GOT3 (cell line): ENCODE results near the gene TMEM18.

Experiments used
- DNase-seq: peaks from one replicate; lab custom pipeline; 2025; ENCODE audit warnings: mixed read lengths; lab: John Stamatoyannopoulos, UW

TMEM18 gene

GRCh38 chr2:634041-634440 is 43.2 kb downstream of the TMEM18 start:
- DNase-seq, result no peak

DNA sequence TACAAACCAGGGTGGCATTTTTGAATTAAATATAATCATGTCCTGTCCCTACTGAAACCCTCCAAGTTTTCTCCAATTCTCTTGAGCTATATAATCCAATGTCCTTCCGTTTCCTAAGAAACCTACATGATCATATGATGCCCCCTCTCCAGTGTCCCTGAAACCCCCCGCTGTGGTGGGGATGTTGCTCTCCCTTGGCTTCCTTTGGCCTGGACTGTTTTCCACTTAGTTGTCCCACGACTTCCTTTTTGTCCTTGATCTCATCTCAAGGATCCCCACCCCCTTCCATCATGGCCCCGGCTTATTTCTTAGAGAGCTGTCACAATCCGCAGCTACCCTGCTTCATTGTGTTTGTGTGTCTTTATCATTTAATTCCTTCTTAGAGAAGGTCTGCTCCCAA is 43.8 kb downstream of the TMEM18 start:
- no peak for DNase-seq

GRCh38 chr2:632471-632870 is 44.7 kb downstream of the TMEM18 start:
- no peak for DNase-seq

DNA sequence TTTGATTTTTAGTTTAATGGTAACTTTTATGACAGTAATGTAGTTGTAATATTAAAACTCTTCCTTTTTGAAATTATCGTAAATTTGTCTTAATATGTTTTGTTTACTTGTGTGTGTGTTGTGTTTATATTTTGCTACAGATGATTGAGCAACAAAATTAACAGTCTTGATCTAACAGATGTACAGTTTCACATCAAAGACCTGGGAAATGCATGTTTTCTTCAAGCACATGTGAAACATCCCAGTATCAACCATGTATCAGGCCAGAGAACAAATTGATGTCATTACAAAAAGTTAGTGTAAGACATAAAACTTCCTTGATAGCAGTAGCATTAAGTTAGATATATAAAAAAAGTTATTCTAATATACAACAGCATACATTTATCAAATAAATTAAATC is 45.5 kb downstream of the TMEM18 start:
- DNase-seq, result no peak

DNA sequence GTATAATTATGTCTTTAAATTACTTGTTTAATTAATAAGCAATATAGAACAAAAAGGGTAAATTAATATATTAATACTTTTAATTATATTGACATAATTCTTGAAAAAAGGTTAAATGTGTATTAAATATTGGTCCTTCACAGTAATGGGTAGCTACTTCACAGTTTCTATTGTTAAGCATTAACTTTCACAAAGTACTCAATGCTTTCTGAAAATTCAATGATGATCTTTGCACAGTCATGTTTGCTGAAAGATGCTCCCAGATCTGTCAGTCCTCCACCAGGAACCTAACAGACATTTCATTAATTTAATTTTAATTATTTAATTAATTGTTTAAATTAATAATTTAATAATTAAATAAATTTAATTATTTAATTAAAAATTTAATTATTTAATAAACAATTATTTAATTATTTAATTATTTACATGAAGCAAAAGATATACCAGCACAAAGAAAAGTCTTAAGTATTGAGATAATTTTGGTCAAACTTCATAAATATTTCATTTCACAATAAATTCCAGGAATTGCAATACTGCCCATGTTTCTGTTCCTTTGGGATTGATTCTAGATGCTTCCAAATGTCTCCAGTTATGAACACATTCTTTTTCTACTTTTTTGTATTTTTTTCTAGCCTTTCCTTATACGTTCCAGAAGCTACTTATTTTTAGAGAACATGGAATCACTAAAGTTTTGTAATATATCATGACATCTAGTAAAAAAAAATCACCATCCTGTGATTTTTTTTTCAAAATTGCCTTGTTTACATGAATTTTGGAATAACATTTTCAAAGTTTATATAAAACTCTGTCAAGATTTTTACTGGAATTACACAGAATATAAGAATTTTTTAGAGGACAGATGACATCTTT is 46.5 kb downstream of the TMEM18 start:
- no peak for DNase-seq

DNA sequence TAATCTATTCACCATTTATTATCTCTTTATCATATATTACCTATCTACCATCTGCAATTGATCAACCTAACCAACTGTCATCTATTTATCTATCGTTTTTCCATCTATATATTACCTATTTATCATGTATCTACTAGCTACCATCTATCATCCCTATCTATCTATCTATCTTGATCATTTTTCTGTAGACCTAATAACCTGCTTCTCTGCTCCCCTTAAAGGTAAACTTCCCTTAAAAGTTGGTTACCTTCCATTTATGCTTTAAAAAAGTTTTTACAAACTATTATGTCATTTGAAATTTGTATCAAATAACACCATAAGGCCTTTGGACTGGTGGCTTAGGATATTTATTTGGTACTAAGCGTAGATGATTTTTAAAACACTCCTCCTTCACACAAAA is 47.2 kb downstream of the TMEM18 start:
- DNase-seq, result no peak

- no peak for DNase-seq
These were observed 48.6 kb downstream of the TMEM18 start for GRCh38 chr2:628651-629050.

DNA sequence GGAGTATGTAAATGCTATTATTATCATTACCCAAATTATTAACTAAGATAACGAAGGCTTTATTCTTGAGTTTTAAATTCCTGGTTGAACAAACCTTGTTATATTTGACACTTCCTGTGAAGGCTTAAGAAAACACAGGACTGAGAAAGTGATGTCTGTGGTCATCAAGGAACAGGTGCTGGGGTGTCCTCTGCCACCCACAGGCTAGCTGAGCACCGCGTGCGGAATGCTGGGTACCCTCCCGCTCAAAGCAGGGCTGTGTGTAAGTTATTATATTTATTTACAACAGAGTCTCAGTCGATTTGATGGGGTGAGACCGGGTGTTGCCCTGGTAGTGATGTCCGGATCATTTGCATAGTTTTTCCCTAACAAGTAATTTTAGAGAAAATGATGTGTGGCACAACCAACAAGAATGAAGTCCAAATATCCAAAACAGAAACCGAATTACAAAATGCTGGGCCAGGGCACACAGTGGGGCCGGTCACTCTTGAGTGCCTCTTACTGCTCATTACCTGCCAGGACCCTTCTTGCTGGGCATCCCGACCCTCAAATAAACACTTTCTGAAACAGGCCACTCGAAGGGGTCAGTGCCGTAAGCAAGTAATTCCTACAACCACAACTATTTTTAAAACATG is 49.2 kb downstream of the TMEM18 start:
- no peak for DNase-seq

- no peak for DNase-seq
These were observed 49.9 kb downstream of the TMEM18 start for GRCh38 chr2:627340-627709.

GRCh38 chr2:626491-627339 is 50.5 kb downstream of the TMEM18 start:
- DNase-seq, result no peak

- DNase-seq, result no peak
These were observed 51.5 kb downstream of the TMEM18 start for GRCh38 chr2:625415-626333.

GRCh38 chr2:624551-625347 is 52.5 kb downstream of the TMEM18 start:
- no peak for DNase-seq

GRCh38 chr2:624096-624495 is 53.1 kb downstream of the TMEM18 start:
- DNase-seq, result no peak

GRCh38 chr2:623130-623922 is 53.9 kb downstream of the TMEM18 start:
- no peak for DNase-seq

GRCh38 chr2:622357-622756 is 54.8 kb downstream of the TMEM18 start:
- DNase-seq, result no peak

DNA sequence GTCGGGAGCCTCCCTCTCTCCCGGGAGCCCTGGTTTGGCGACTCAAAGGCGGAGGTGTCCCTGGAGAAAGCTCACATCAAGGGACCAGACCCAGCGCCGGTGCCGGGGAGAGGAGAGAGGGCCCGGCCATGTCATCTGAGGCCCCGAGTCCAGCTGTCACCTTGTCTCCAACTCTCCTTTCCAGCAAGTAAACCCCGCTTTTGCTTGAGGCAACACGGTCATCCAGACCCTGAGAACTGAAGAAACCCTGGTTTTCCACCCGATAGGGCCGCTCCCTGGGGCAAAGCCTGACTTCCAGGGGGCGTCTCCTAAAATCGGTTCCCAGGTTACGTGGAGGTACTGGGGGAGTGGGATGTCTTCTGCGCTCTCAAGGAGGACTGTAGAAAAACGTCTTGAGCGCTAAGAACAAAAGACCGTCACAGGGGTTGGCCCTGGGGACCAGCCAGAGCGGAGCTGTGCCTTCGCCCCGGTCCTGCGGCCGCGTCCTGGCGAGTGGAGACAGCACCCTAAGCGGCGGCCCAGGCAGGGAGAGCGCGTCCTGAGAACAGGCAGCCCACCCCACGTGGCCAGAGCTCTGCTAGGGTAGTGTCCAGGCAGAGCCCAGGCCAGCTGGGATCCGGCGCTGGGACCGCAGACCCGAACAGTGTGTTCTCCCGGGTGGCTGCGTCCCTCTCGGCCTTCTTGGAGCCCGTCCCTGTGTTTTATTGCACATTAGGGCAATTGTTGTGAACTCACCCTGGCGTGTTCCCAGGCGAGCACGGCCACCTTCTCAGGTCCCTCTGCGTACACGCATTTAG is 55.7 kb downstream of the TMEM18 start:
- DNase-seq, result no peak

GRCh38 chr2:620471-621302 is 56.5 kb downstream of the TMEM18 start:
- DNase-seq, result no peak

GRCh38 chr2:620004-620403 is 57.2 kb downstream of the TMEM18 start:
- no peak for DNase-seq
